Left kidney (tissue), 8 donors: Measurements from ENCODE around the gene CLRN2. TPM values are rescaled to one million over a fixed set of nuclear protein-coding genes. Genes with fewer than 3 reads are reported as not detected.

Experiments used
- DNase-seq: peaks from one replicate; pipeline ENCODE4 v3.0.0-alpha.2; 2013
- long read RNA-seq, 8 donors: transcript quantifications; one replicate each; lab custom pipeline, GENCODE V29; 2026
- polyA plus RNA-seq: library from polyadenylated mRNA; unstranded; fragments of 120-200 nt; gene quantifications from one replicate; pipeline ENCODE4 v1.2.1, GENCODE V29; 2013; ENCODE audit not compliant: insufficient read length

The CLRN2 gene
- 0.23 TPM for polyA plus RNA-seq
- long read RNA-seq, donor 1 = 0 reads
- long read RNA-seq, donor 2 = 0 reads
- long read RNA-seq, donor 3 = 0 reads
- long read RNA-seq, donor 4 = 0 reads
- long read RNA-seq, donor 5 = 0 reads
- long read RNA-seq, donor 6 = 0 reads
- long read RNA-seq, donor 7 = 0 reads
- long read RNA-seq, donor 8 = 0 reads

- DNase-seq = no peak
These were observed at the start of gene CLRN2 for GRCh38 chr4:17514865-17515264. CLRN2 (plus strand) TSS chr4:17515165; CDS start chr4:17515267, 102 bp downstream.

GRCh38 chr4:17468619-17469221 is 46.2 kb upstream of the CLRN2 start:
- peak; percentile 61 for DNase-seq

GRCh38 chr4:17469931-17470674 is 44.9 kb upstream of the CLRN2 start:
- DNase-seq = no peak

GRCh38 chr4:17475481-17475880 is 39.5 kb upstream of the CLRN2 start:
- no peak for DNase-seq

GRCh38 chr4:17476853-17477252 is 38.1 kb upstream of the CLRN2 start:
- no peak for DNase-seq

GRCh38 chr4:17477774-17478472 is 37.0 kb upstream of the CLRN2 start:
- DNase-seq = no peak

GRCh38 chr4:17480210-17480927 is 34.6 kb upstream of the CLRN2 start:
- DNase-seq = no peak

GRCh38 chr4:17480955-17481354 is 34.0 kb upstream of the CLRN2 start:
- DNase-seq = no peak

GRCh38 chr4:17482716-17483115 is 32.2 kb upstream of the CLRN2 start:
- no peak for DNase-seq

- no peak for DNase-seq
These were observed 25.8 kb upstream of the CLRN2 start for GRCh38 chr4:17489123-17489522.

GRCh38 chr4:17489721-17490120 is 25.2 kb upstream of the CLRN2 start:
- no peak for DNase-seq

GRCh38 chr4:17490575-17491059 is 24.3 kb upstream of the CLRN2 start:
- DNase-seq = no peak

- no peak for DNase-seq
These were observed 23.8 kb upstream of the CLRN2 start for GRCh38 chr4:17491196-17491595.

- DNase-seq = no peak
These were observed 22.8 kb upstream of the CLRN2 start for GRCh38 chr4:17492058-17492741.

GRCh38 chr4:17492876-17493275 is 22.1 kb upstream of the CLRN2 start:
- DNase-seq = no peak

GRCh38 chr4:17493619-17494018 is 21.3 kb upstream of the CLRN2 start:
- DNase-seq = no peak

- DNase-seq = no peak
These were observed 20.4 kb upstream of the CLRN2 start for GRCh38 chr4:17494258-17495190.

GRCh38 chr4:17497890-17498523 is 17.0 kb upstream of the CLRN2 start:
- no peak for DNase-seq

GRCh38 chr4:17500574-17500973 is 14.4 kb upstream of the CLRN2 start:
- DNase-seq = no peak

GRCh38 chr4:17502756-17503155 is 12.2 kb upstream of the CLRN2 start:
- no peak for DNase-seq
